IPS-NIHi11 (cell line): ENCODE measurements around the gene AVPR2.
A peak's percentile ranks its signal among the peaks of the same experiment; 100 is the strongest.

Source experiments
- DNase-seq: peaks from one replicate; pipeline ENCODE4 v3.0.0; 2012; ENCODE audit warnings: mixed read lengths, low spot score

The AVPR2 gene

GRCh38 chrX:153885968-153886903 is 18.2 kb upstream of the AVPR2 start, which contains the start of gene L1CAM:
Gene L1CAM, minus strand, starts transcription at chrX:153886173. Its CDS starts 10,337 bp downstream, at chrX:153875836.
- DNase-seq: peak; percentile 56

GRCh38 chrX:153886915-153887314 is 17.6 kb upstream of the AVPR2 start:
- peak; percentile 34 for DNase-seq

- no peak for DNase-seq
Measured at GRCh38 chrX:153887385-153887784, 17.1 kb upstream of the AVPR2 start.

- no peak for DNase-seq
Measured at GRCh38 chrX:153888344-153888743, 16.1 kb upstream of the AVPR2 start.

- no peak for DNase-seq
Measured at GRCh38 chrX:153889123-153889522, 15.3 kb upstream of the AVPR2 start.

- DNase-seq: no peak
Measured at GRCh38 chrX:153897899-153898298, 6.6 kb upstream of the AVPR2 start.

- DNase-seq: peak; percentile 42
Measured at GRCh38 chrX:153900831-153901752, 3.4 kb upstream of the AVPR2 start.

GRCh38 chrX:153901753-153902140 is 2.7 kb upstream of the AVPR2 start:
- no peak for DNase-seq

- no peak for DNase-seq
Measured at GRCh38 chrX:153902385-153902784, 2.1 kb upstream of the AVPR2 start.

GRCh38 chrX:153903238-153903980 is 1.1 kb upstream of the AVPR2 start:
- DNase-seq: no peak

GRCh38 chrX:153905481-153906095 is 1.1 kb downstream of the AVPR2 start:
- no peak for DNase-seq

- DNase-seq: no peak
Measured at GRCh38 chrX:153906126-153906917, 1.8 kb downstream of the AVPR2 start.

GRCh38 chrX:153907456-153907855 is 3.0 kb downstream of the AVPR2 start:
- no peak for DNase-seq

- no peak for DNase-seq
Measured at GRCh38 chrX:153908219-153908860, 3.9 kb downstream of the AVPR2 start.

GRCh38 chrX:153909024-153909979 is 4.8 kb downstream of the AVPR2 start:
- peak; percentile 48 for DNase-seq

- DNase-seq: no peak
Measured at GRCh38 chrX:153909980-153910360, 5.5 kb downstream of the AVPR2 start.

GRCh38 chrX:153910446-153910845 is 6.0 kb downstream of the AVPR2 start:
- DNase-seq: no peak

GRCh38 chrX:153911798-153912197 is 7.3 kb downstream of the AVPR2 start:
- DNase-seq: no peak

- DNase-seq: no peak
Measured at GRCh38 chrX:153913211-153913610, 8.7 kb downstream of the AVPR2 start.
